B cell (primary cell): ENCODE results near the gene SEZ6L. TPM values are rescaled to one million over a fixed set of nuclear protein-coding genes. Genes with fewer than 3 reads are reported as not detected.

ENCODE experiments used
- ATAC-seq: fragments of 200-7000 bp; cut with Tn5 transposase; one replicate; pipeline ENCODE4 v1.10.0; 2021; ENCODE audit warnings: low read depth, mild to moderate bottlenecking, moderate number of reproducible peaks, moderate library complexity
- CTCF ChIA-PET: fragments of 350-600 bp; sonication (Branson Sonifier 250); formaldehyde crosslinking; loops from one replicate; lab custom pipeline; 2021; ENCODE audit warnings: antibody characterized with exemption, inconsistent platforms; lab: Charles Lee
- POLR2A ChIA-PET: fragments of 350-600 bp; sonication (Branson Sonifier 250); formaldehyde crosslinking; loops from one replicate; lab custom pipeline; 2021; ENCODE audit warnings: antibody characterized with exemption; lab: Charles Lee
- DNase-seq: peaks from one replicate; pipeline ENCODE4 v3.0.0; 2013
- H2AFZ ChIP-seq: 2 replicates; pipeline ENCODE4 v1.6.1; 2012; ENCODE audit warnings: mild to moderate bottlenecking, low read depth, low read length; ENCODE audit not compliant: insufficient read depth, poor library complexity, severe bottlenecking
- H3K27ac ChIP-seq, 2 donors: 1 replicate in 1 of 2; 2 replicates in 1 of 2; pipeline ENCODE4 v1.5.1; 2012 to 2013; ENCODE audit warnings: low read length in 2 of 2, mild to moderate bottlenecking in 2 of 2, moderate library complexity in 1 of 2
- H3K27me3 ChIP-seq, 4 experiments: fragments of 200-600 bp in 1 of 4; sonication (generic) in 1 of 4; replicated peaks in 1 of 4; 1 replicate in 2 of 4; 2 replicates in 2 of 4; pipeline versions ENCODE4 v1.6.1 to v1.7.0; 2013 to 2016; ENCODE audit warnings: low read length in 3 of 4, mild to moderate bottlenecking in 2 of 4, mixed read lengths in 1 of 4, moderate library complexity in 1 of 4; ENCODE audit not compliant: insufficient read depth in 4 of 4, control insufficient read depth in 3 of 4; ENCODE audit errors: control extremely low read depth in 1 of 4
- H3K36me3 ChIP-seq, 2 experiments: replicated peaks in 1 of 2; 1 replicate in 1 of 2; 2 replicates in 1 of 2; pipeline versions ENCODE4 v1.6.1 to v1.7.1; 2013; ENCODE audit warnings: low read length in 1 of 2; ENCODE audit not compliant: insufficient read depth in 2 of 2, control insufficient read depth in 1 of 2; ENCODE audit errors: control extremely low read depth in 1 of 2, extremely low read depth in 1 of 2
- H3K4me1 ChIP-seq, 2 donors: fragments of 200-600 bp in 1 of 2; sonication (generic) in 1 of 2; 1 replicate in 1 of 2; 2 replicates in 1 of 2; pipeline versions ENCODE4 v1.5.1 to v1.6.1; 2013 to 2017; ENCODE audit warnings: low read length in 2 of 2; ENCODE audit not compliant: control insufficient read depth in 2 of 2, insufficient read depth in 2 of 2
- H3K4me2 ChIP-seq: replicated peaks from 2 replicates; pipeline ENCODE3; 2012; ENCODE audit warnings: mild to moderate bottlenecking, low read depth, low read length; ENCODE audit not compliant: poor library complexity, severe bottlenecking
- H3K4me3 ChIP-seq, 5 experiments: fragments of 200-600 bp in 1 of 5; sonication (generic) in 1 of 5; 1 replicate in 3 of 5; 2 replicates in 2 of 5; pipeline versions ENCODE4 v1.5.1 to v1.7.0; 2011 to 2016; ENCODE audit warnings: low read length in 4 of 5, mild to moderate bottlenecking in 4 of 5, low read depth in 2 of 5, control low read depth in 1 of 5, moderate library complexity in 1 of 5; ENCODE audit not compliant: insufficient read depth in 1 of 5; ENCODE audit errors: control extremely low read depth in 1 of 5, extremely low read depth in 1 of 5
- H3K79me2 ChIP-seq: fragments of 200-600 bp; sonication (generic); one replicate; pipeline ENCODE4 v1.6.0; 2016; ENCODE audit warnings: low read length; ENCODE audit not compliant: control insufficient read depth, insufficient read depth
- H3K9ac ChIP-seq: fragments of 200-600 bp; sonication (generic); 2 replicates; pipeline ENCODE4 v1.6.1; 2017; ENCODE audit warnings: mild to moderate bottlenecking, low read length, moderate library complexity
- H3K9me3 ChIP-seq, 3 donors: one replicate each; pipeline versions ENCODE4 v1.6.1 to v1.7.1; 2013; ENCODE audit warnings: low read length in 2 of 3; ENCODE audit not compliant: control insufficient read depth in 2 of 3, insufficient read depth in 1 of 3; ENCODE audit errors: control extremely low read depth in 1 of 3
- H4K20me1 ChIP-seq: 2 replicates; pipeline ENCODE4 v1.6.0; 2012; ENCODE audit warnings: mild to moderate bottlenecking, low read length; ENCODE audit not compliant: insufficient read depth, control insufficient read depth, poor library complexity, severe bottlenecking
- H3K27ac Mint-ChIP-seq: one replicate; pipeline ENCODE4 v1.8.0; 2021; ENCODE audit warnings: mixed read lengths
- H3K27me3 Mint-ChIP-seq: one replicate; pipeline ENCODE4 v1.8.0; 2021; ENCODE audit warnings: mixed read lengths
- H3K4me1 Mint-ChIP-seq: one replicate; pipeline ENCODE4 v1.8.0; 2021; ENCODE audit warnings: mixed read lengths
- H3K4me3 Mint-ChIP-seq: one replicate; pipeline ENCODE4 v1.8.0; 2021; ENCODE audit warnings: mixed read lengths
- H3K9me3 Mint-ChIP-seq: one replicate; pipeline ENCODE4 v1.8.0; 2022; ENCODE audit warnings: mixed read lengths; ENCODE audit not compliant: insufficient read depth
- CTCF ChIP-seq: fragments of 200-600 bp; IDR thresholded peaks from one replicate; pipeline ENCODE4 v1.8.0; 2022; ENCODE audit warnings: antibody characterized with exemption, mild to moderate bottlenecking
- EZH2 ChIP-seq: IDR thresholded peaks from 2 replicates; pipeline ENCODE4 v1.6.1; 2012; ENCODE audit warnings: borderline replicate concordance, low read depth, mild to moderate bottlenecking, moderate library complexity, low read length; ENCODE audit not compliant: insufficient read depth, poor library complexity, severe bottlenecking
- WGBS: methylation state at CpG from one replicate; pipeline ENCODE4 v1.1.5; 2013; ENCODE audit warnings: missing lambda C conversion rate; ENCODE audit not compliant: insufficient coverage; 5-methylcytosine and 5-hydroxymethylcytosine counted together
- intact Hi-C: fragments of 100-400 bp; cut with micrococcal nuclease; formaldehyde crosslinking; loops from one replicate; pipeline ENCODE4 v1.10.0; 2022
- polyA plus RNA-seq: library from polyadenylated mRNA; depleted of rRNA; stranded (reverse); fragments of >200 nt; gene quantifications from 2 replicates; pipeline ENCODE4 v1.2.3, GENCODE V29; 2012
- total RNA-seq, 2 donors: library from RNA; stranded (reverse); fragments of 120-200 nt in 1 of 2; gene quantifications; 1 replicate in 1 of 2; 2 replicates in 1 of 2; pipeline versions ENCODE4 v1.2.3 to v1.2.4, GENCODE V29; 2013 to 2022

The SEZ6L gene
- total and polyA plus RNA-seq, 2 donors (not counting 1 experiment from before 2014, with no cell fraction given) = 0.04 TPM; not detected in 1

- no peak for ATAC-seq
- Histone ChIP-seq H3K36me3 (no peaks in the 10 kb centered on the region), H3K9me3 (no peaks in the 10 kb centered on the region), H4K20me1 (no peaks in the 10 kb centered on the region), H3K4me2 (no peak overlapping the region), H3K9ac (no peak overlapping the region), H3K4me3 (no peak overlapping the region), H3K4me1 (no peaks in the 10 kb centered on the region), H2AFZ (no peak overlapping the region), H3K27ac (no peak overlapping the region), H3K27me3 (peaks cover 0 to 3% (median 1%) of the 10 kb centered on the region in 4 experiments), H3K79me2 (no peaks in the 10 kb centered on the region)
- CTCF ChIA-PET = no interaction called here
- TF ChIP-seq CTCF (no peak), EZH2 (no peak)
- Mint-ChIP-seq H3K27ac (no peak overlapping the region), H3K9me3 (no peaks in the 10 kb centered on the region), H3K27me3 (peaks cover 38% of the 10 kb centered on the region), H3K4me1 (no peaks in the 10 kb centered on the region), H3K4me3 (no peak overlapping the region)
- WGBS = 74% methylated on average over 16 of the region's 20 CpGs
- POLR2A ChIA-PET = no interaction called here
- DNase-seq = no peak
- intact Hi-C loops = no loop called here
Measured at GRCh38 chr22:26326803-26327202, 157.5 kb downstream of the SEZ6L start.

GRCh38 chr22:26327306-26327705, 158.0 kb downstream of the SEZ6L start:
- H3K4me1 Mint-ChIP-seq = no peaks in the 10 kb centered on the region
- Histone ChIP-seq H3K36me3 (no peaks in the 10 kb centered on the region), H4K20me1 (no peaks in the 10 kb centered on the region), H3K9me3 (no peaks in the 10 kb centered on the region), H3K4me2 (no peak overlapping the region), H3K9ac (no peak overlapping the region), H2AFZ (no peak overlapping the region), H3K27ac (no peak overlapping the region), H3K79me2 (no peaks in the 10 kb centered on the region), H3K4me3 (no peak overlapping the region), H3K27me3 (peaks cover 0 to 2% (median under 1%) of the 10 kb centered on the region in 4 experiments), H3K4me1 (no peaks in the 10 kb centered on the region)
- intact Hi-C loops = no loop called here
- DNase-seq = no peak
- 86% methylated on average over 5 of the region's 6 CpGs for WGBS
- peaks cover 35% of the 10 kb centered on the region for H3K27me3 Mint-ChIP-seq
- ChIA-PET POLR2A (no interaction called here), CTCF (interaction anchor here (1.2 kb wide), 1 partner anchor 18 kb away, joined by 3 read pairs; no protein-coding TSS in a partner anchor)
- H3K9me3 Mint-ChIP-seq = no peaks in the 10 kb centered on the region
- no peak for TF ChIP-seq EZH2
- no peak for TF ChIP-seq CTCF
- no peak overlapping the region for H3K27ac Mint-ChIP-seq
- ATAC-seq = no peak
- no peak overlapping the region for H3K4me3 Mint-ChIP-seq
